SK-N-SH treated with all-trans-retinoic acid at 6 μM for 48 hours (cell line): ENCODE measurements around the gene GAA.

Experiments
- ATAC-seq: fragments of 200-7000 bp; cut with Tn5 transposase; 3 replicates; pipeline ENCODE4 v1.9.1; 2020; ENCODE audit warnings: mild to moderate bottlenecking, moderate library complexity
- ARNTL ChIP-seq: fragments of 450-650 bp; formaldehyde crosslinking; IDR thresholded peaks from 2 replicates; pipeline ENCODE4 v1.5.0; 2020; ENCODE audit warnings: low read depth, mild to moderate bottlenecking, moderate library complexity, borderline replicate concordance
- BACH2 ChIP-seq: fragments of 250-450 bp; sonication (Bioruptor Pico); IDR thresholded peaks from 2 replicates; pipeline ENCODE4 v1.9.0; 2021; ENCODE audit warnings: mild to moderate bottlenecking, borderline replicate concordance
- CREB5 ChIP-seq: fragments of 250-450 bp; sonication (Bioruptor Pico); IDR thresholded peaks from 2 replicates; pipeline ENCODE4 v1.5.1; 2020; ENCODE audit warnings: low read depth, mild to moderate bottlenecking, moderate library complexity
- CSDC2 ChIP-seq: fragments of 250-450 bp; sonication (Bioruptor Pico); IDR thresholded peaks from 2 replicates; pipeline ENCODE4 v1.5.0; 2020; ENCODE audit warnings: mild to moderate bottlenecking, moderate library complexity
- CSRNP3 ChIP-seq: fragments of 250-450 bp; sonication (Bioruptor Pico); IDR thresholded peaks from 2 replicates; pipeline ENCODE4 v1.5.1; 2021; ENCODE audit warnings: mild to moderate bottlenecking, moderate library complexity
- ESRRG ChIP-seq: fragments of 250-450 bp; sonication (Bioruptor Pico); IDR thresholded peaks from 2 replicates; pipeline ENCODE4 v1.6.1; 2021; ENCODE audit warnings: mild to moderate bottlenecking
- GLIS3 ChIP-seq: fragments of 250-450 bp; sonication (Bioruptor Pico); IDR thresholded peaks from 2 replicates; pipeline ENCODE4 v1.5.0; 2020; ENCODE audit warnings: mild to moderate bottlenecking, moderate library complexity
- ISL1 ChIP-seq: fragments of 250-450 bp; sonication (Bioruptor Pico); IDR thresholded peaks from 2 replicates; pipeline ENCODE4 v2.1.2; 2022; ENCODE audit warnings: mild to moderate bottlenecking, moderate library complexity
- OSR1 ChIP-seq: fragments of 250-450 bp; sonication (Bioruptor Pico); IDR thresholded peaks from 2 replicates; pipeline ENCODE4 v1.8.0; 2022; ENCODE audit warnings: moderate library complexity, mild to moderate bottlenecking, inconsistent platforms
- PATZ1 ChIP-seq: fragments of 250-450 bp; sonication (Bioruptor Pico); IDR thresholded peaks from 2 replicates; pipeline ENCODE4 v1.8.0; 2020; ENCODE audit warnings: mild to moderate bottlenecking, moderate library complexity, borderline replicate concordance
- POU6F1 ChIP-seq: fragments of 250-450 bp; sonication (Bioruptor Pico); IDR thresholded peaks from 2 replicates; pipeline ENCODE4 v1.8.0; 2021; ENCODE audit warnings: low read depth, mild to moderate bottlenecking, moderate library complexity, borderline replicate concordance
- PPARA ChIP-seq: fragments of 250-450 bp; sonication (Bioruptor Pico); IDR thresholded peaks from 2 replicates; pipeline ENCODE4 v1.5.0; 2020; ENCODE audit warnings: mild to moderate bottlenecking, borderline replicate concordance
- RARB ChIP-seq: fragments of 250-450 bp; sonication (Bioruptor Pico); IDR thresholded peaks from 2 replicates; pipeline ENCODE4 v1.8.0; 2021; ENCODE audit warnings: mild to moderate bottlenecking, moderate library complexity
- SNAI2 ChIP-seq: fragments of 250-450 bp; sonication (Bioruptor Pico); IDR thresholded peaks from 2 replicates; pipeline ENCODE4 v1.5.0; 2020; ENCODE audit warnings: mild to moderate bottlenecking, moderate library complexity
- TCF4 ChIP-seq: fragments of 250-450 bp; sonication (Bioruptor Pico); IDR thresholded peaks from 2 replicates; pipeline ENCODE4 v1.8.0; 2021; ENCODE audit warnings: mild to moderate bottlenecking, moderate library complexity, borderline replicate concordance
- TOX ChIP-seq: fragments of 250-450 bp; sonication (Bioruptor Pico); IDR thresholded peaks from 2 replicates; pipeline ENCODE4 v1.8.0; 2021; ENCODE audit warnings: mild to moderate bottlenecking, moderate library complexity, borderline replicate concordance
- TSHZ2 ChIP-seq: fragments of 250-450 bp; sonication (Bioruptor Pico); IDR thresholded peaks from 2 replicates; pipeline ENCODE4 v1.5.0; 2020; ENCODE audit warnings: mild to moderate bottlenecking, moderate library complexity
- ZC3H10 ChIP-seq: fragments of 250-450 bp; sonication (Bioruptor Pico); IDR thresholded peaks from 2 replicates; pipeline ENCODE4 v1.5.1; 2021; ENCODE audit warnings: mild to moderate bottlenecking, moderate library complexity
- ZFP3 ChIP-seq: fragments of 250-450 bp; sonication (Bioruptor Pico); IDR thresholded peaks from 2 replicates; pipeline ENCODE4 v1.5.0; 2020; ENCODE audit warnings: mild to moderate bottlenecking, moderate library complexity
- ZFP30 ChIP-seq: fragments of 450-650 bp; formaldehyde crosslinking; IDR thresholded peaks from 2 replicates; pipeline ENCODE4 v1.5.0; 2022; ENCODE audit warnings: mild to moderate bottlenecking, moderate library complexity
- ZNF565 ChIP-seq: fragments of 450-650 bp; formaldehyde crosslinking; conservative IDR thresholded peaks from 2 replicates; pipeline ENCODE4 v1.5.0; 2020; ENCODE audit warnings: low read depth, mild to moderate bottlenecking, moderate library complexity
- ZNF70 ChIP-seq: fragments of 450-650 bp; formaldehyde crosslinking; IDR thresholded peaks from 2 replicates; pipeline ENCODE4 v1.5.0; 2020; ENCODE audit warnings: mild to moderate bottlenecking, moderate library complexity
- ZNF8 ChIP-seq: fragments of 450-650 bp; formaldehyde crosslinking; IDR thresholded peaks from 2 replicates; pipeline ENCODE4 v1.5.0; 2020; ENCODE audit warnings: mild to moderate bottlenecking, moderate library complexity

GAA gene

GRCh38 chr17:80106176-80106575 is 4.8 kb downstream of the GAA start:
- TF ChIP-seq ZNF8 (CRISPR knock-in tag) (no peak), BACH2 (CRISPR knock-in tag) (no peak), ESRRG (CRISPR knock-in tag) (no peak), TSHZ2 (CRISPR knock-in tag) (no peak), ZC3H10 (CRISPR knock-in tag) (no peak), TOX (CRISPR knock-in tag) (no peak), ARNTL (CRISPR knock-in tag) (no peak), TCF4 (CRISPR knock-in tag) (no peak), PPARA (no peak), GLIS3 (no peak), CSDC2 (CRISPR knock-in tag) (no peak), RARB (CRISPR knock-in tag) (no peak), POU6F1 (CRISPR knock-in tag) (no peak), OSR1 (CRISPR knock-in tag) (no peak), ZNF70 (CRISPR knock-in tag) (no peak), SNAI2 (no peak), ZFP30 (CRISPR knock-in tag) (no peak)
- no peak for ATAC-seq

- TF ChIP-seq PPARA: no peak
- TF ChIP-seq RARB (CRISPR knock-in tag): no peak
- TF ChIP-seq CSDC2 (CRISPR knock-in tag): no peak
- TF ChIP-seq SNAI2: no peak
- TF ChIP-seq ESRRG (CRISPR knock-in tag): no peak
- no peak for TF ChIP-seq GLIS3
- no peak for TF ChIP-seq TCF4 (CRISPR knock-in tag)
- TF ChIP-seq TSHZ2 (CRISPR knock-in tag): no peak
- no peak for TF ChIP-seq ZNF8 (CRISPR knock-in tag)
- TF ChIP-seq PATZ1 (CRISPR knock-in tag): no peak
- TF ChIP-seq ZFP3 (CRISPR knock-in tag): no peak
- no peak for TF ChIP-seq ISL1
- no peak for TF ChIP-seq ZC3H10 (CRISPR knock-in tag)
- TF ChIP-seq ZFP30 (CRISPR knock-in tag): no peak
- TF ChIP-seq OSR1 (CRISPR knock-in tag): no peak
- no peak for TF ChIP-seq POU6F1 (CRISPR knock-in tag)
- no peak for TF ChIP-seq TOX (CRISPR knock-in tag)
- no peak for TF ChIP-seq CREB5
- TF ChIP-seq ZNF565: no peak
- no peak for TF ChIP-seq CSRNP3 (CRISPR knock-in tag)
Measured at GRCh38 chr17:80106751-80107150, 5.4 kb downstream of the GAA start.

More at GRCh38 chr17:80106751-80107150, 5.4 kb downstream of the GAA start:
- no peak for ATAC-seq
